ENCODE results near the gene RBBP8NL. TPM values are rescaled to one million over a fixed set of nuclear protein-coding genes. Genes with fewer than 3 reads are reported as not detected.

RBBP8NL gene
- total RNA-seq, 1 donor from 2014 or later, result 17.5 TPM

DNA sequence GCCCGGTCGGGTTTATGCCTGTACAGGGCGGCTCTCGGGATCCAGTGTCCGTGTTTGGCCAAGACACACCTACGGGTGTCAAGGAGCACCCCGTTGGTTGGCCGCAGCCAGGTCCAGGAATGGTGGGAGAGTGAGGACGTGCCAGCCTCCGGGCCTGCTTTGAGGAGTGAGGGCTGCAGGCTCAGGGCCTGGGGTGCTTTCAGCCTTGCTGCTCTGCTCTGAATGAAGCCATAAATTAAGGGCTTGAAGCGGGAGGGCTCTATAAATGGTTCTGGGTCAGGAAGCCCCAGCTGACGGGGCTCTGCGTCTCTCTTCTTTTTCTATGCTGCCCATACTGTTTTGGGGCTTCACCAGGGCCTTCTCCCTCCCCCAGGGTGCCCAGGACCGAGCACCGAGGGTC lies 33.3 kb upstream of the RBBP8NL start:
- no peak overlapping the region for H3K4me3 Mint-ChIP-seq (ENCODE audit: low read depth)
- no peak for TF ChIP-seq CTCF (IDR thresholded peaks at IDR 0.05; ENCODE audit: unreplicated experiment)

GRCh38 chr20:62459488-62459887 lies 32.1 kb upstream of the RBBP8NL start:
- Mint-ChIP-seq H3K4me3 (ENCODE audit: low read depth) (no peak overlapping the region), H3K27ac (no peak overlapping the region), H3K36me3 (ENCODE audit: insufficient read depth) (no peaks in the 10 kb centered on the region), H3K9me3 (ENCODE audit: low read depth) (no peaks in the 10 kb centered on the region), H3K27me3 (peaks cover 9% of the 10 kb centered on the region), H3K4me1 (ENCODE audit: low read depth) (peaks cover 17% of the 10 kb centered on the region)
- no peak for DNase-seq (ENCODE audit: low spot score, unreplicated experiment)
- TF ChIP-seq CTCF (IDR thresholded peaks at IDR 0.05; ENCODE audit: unreplicated experiment), result no peak

More for the DNA sequence above, 33.3 kb upstream of the RBBP8NL start:
- Mint-ChIP-seq H3K9me3 (ENCODE audit: low read depth) (no peaks in the 10 kb centered on the region), H3K4me1 (ENCODE audit: low read depth) (peaks cover 10% of the 10 kb centered on the region), H3K27me3 (peaks cover 7% of the 10 kb centered on the region), H3K36me3 (ENCODE audit: insufficient read depth) (no peaks in the 10 kb centered on the region), H3K27ac (no peak overlapping the region)
- no peak for DNase-seq (ENCODE audit: low spot score, unreplicated experiment)

GRCh38 chr20:62458275-62459251 lies 31.2 kb upstream of the RBBP8NL start:
- no peaks in the 10 kb centered on the region for H3K9me3 Mint-ChIP-seq (ENCODE audit: low read depth)
- no peak for TF ChIP-seq CTCF (IDR thresholded peaks at IDR 0.05; ENCODE audit: unreplicated experiment)
- H3K4me1 Mint-ChIP-seq (ENCODE audit: low read depth), result peaks cover 17% of the 10 kb centered on the region
- no peak overlapping the region for H3K27ac Mint-ChIP-seq
- DNase-seq (ENCODE audit: low spot score, unreplicated experiment), result no peak
- H3K27me3 Mint-ChIP-seq, result peaks cover 9% of the 10 kb centered on the region
- no peaks in the 10 kb centered on the region for H3K36me3 Mint-ChIP-seq (ENCODE audit: insufficient read depth)
- no peak overlapping the region for H3K4me3 Mint-ChIP-seq (ENCODE audit: low read depth)

GRCh38 chr20:62457831-62458230 lies 30.5 kb upstream of the RBBP8NL start:
- Mint-ChIP-seq H3K4me1 (ENCODE audit: low read depth) (peaks cover 17% of the 10 kb centered on the region), H3K9me3 (ENCODE audit: low read depth) (no peaks in the 10 kb centered on the region), H3K27me3 (peaks cover 9% of the 10 kb centered on the region), H3K36me3 (ENCODE audit: insufficient read depth) (no peaks in the 10 kb centered on the region), H3K27ac (no peak overlapping the region), H3K4me3 (ENCODE audit: low read depth) (no peak overlapping the region)
- DNase-seq (ENCODE audit: low spot score, unreplicated experiment), result no peak
- no peak for TF ChIP-seq CTCF (IDR thresholded peaks at IDR 0.05; ENCODE audit: unreplicated experiment)

GRCh38 chr20:62457098-62457497 lies 29.8 kb upstream of the RBBP8NL start:
- Mint-ChIP-seq H3K27me3 (peaks cover 9% of the 10 kb centered on the region), H3K4me1 (ENCODE audit: low read depth) (peaks cover 17% of the 10 kb centered on the region), H3K9me3 (ENCODE audit: low read depth) (no peaks in the 10 kb centered on the region), H3K4me3 (ENCODE audit: low read depth) (no peak overlapping the region), H3K27ac (no peak overlapping the region), H3K36me3 (ENCODE audit: insufficient read depth) (no peaks in the 10 kb centered on the region)
- TF ChIP-seq CTCF (IDR thresholded peaks at IDR 0.05; ENCODE audit: unreplicated experiment), result no peak
- DNase-seq (ENCODE audit: low spot score, unreplicated experiment), result no peak

Data from progenitor cell of endocrine pancreas (in vitro differentiated cells).